Ishikawa (cell line): ENCODE measurements around the gene SLC9A6.

Experiments
- CEBPB ChIP-seq: IDR thresholded peaks from 2 replicates; pipeline ENCODE4 v1.6.1; 2012
- EGR1 ChIP-seq: IDR thresholded peaks from 2 replicates; pipeline ENCODE4 v1.6.1; 2012
- EP300 ChIP-seq: IDR thresholded peaks from 2 replicates; pipeline ENCODE4 v1.6.1; 2012; ENCODE audit warnings: borderline replicate concordance
- FOXM1 ChIP-seq: IDR thresholded peaks from 2 replicates; pipeline ENCODE4 v1.6.1; 2012; ENCODE audit warnings: low read depth, borderline replicate concordance
- MAX ChIP-seq: IDR thresholded peaks from 2 replicates; pipeline ENCODE4 v1.6.1; 2012
- NFIC ChIP-seq: IDR thresholded peaks from 2 replicates; pipeline ENCODE4 v1.6.1; 2012
- RAD21 ChIP-seq: IDR thresholded peaks from 2 replicates; pipeline ENCODE4 v1.6.1; 2012; ENCODE audit warnings: low read depth
- YY1 ChIP-seq: IDR thresholded peaks from 2 replicates; pipeline ENCODE4 v1.6.1; 2012; ENCODE audit warnings: low read depth

GRCh38 chrX:135981668-135982067 lies 3.6 kb upstream of the SLC9A6 start:
- no peak for TF ChIP-seq CEBPB
- no peak for TF ChIP-seq EGR1
- no peak for TF ChIP-seq EP300
- TF ChIP-seq RAD21, result no peak
- no peak for TF ChIP-seq FOXM1
- TF ChIP-seq YY1, result no peak
- no peak for TF ChIP-seq NFIC
- no peak for TF ChIP-seq MAX
